ENCODE results near the gene GNLY. TPM values are rescaled to one million over a fixed set of nuclear protein-coding genes. Genes with fewer than 3 reads are reported as not detected.

The GNLY gene
- total RNA-seq, 1 experiment from 2014 or later = not detected

- POLR2A ChIA-PET (ENCODE audit: unreplicated experiment) = no interaction called here
Observed at GRCh38 chr2:85672456-85672855, 21.7 kb upstream of the GNLY start.

DNA sequence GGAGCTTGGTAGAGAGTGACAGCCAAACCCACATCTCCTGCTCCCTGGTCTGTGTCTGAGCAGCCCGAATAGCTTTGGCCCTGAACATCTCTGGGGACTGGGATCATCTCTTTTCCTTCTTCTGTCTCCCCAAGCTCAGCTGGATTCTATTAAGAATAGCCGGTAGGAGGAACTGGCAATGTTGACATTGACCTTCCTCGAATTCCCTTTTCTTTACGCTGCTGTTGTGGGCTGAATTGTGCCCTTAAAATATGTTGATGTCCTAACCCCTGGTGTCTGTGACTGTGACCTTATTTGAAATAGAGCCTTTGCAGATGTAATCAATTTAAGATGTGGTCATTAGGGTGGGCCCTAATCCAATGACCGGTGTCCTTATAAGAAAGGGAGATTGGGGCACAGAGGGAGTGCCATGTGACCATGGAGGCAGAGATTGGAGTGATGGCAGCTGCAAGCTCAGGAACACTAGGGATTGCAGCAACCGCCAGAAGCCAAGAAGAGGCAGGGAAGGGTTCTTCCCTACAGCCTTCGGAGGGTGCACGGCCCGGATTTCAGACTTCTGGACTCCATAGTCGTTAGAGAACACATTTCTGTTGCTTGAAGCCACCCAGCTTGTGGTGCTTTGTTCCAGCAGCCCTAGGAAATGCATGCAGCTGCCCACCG, 20.3 kb upstream of the GNLY start:
- BruUV-seq (replicated peaks) = no TSS peak
- no peak overlapping the region for H3K4me2 ChIP-seq (ENCODE audit: low read length)
- no peak overlapping the region for H3K9ac ChIP-seq (ENCODE audit: low read length)
- no peak overlapping the region for H3K27ac ChIP-seq (ENCODE audit: low read length)
- ATAC-seq (no peak), DNase-seq (no peak)
- no peaks in the 10 kb centered on the region for H3F3A ChIP-seq (ENCODE audit: low read length, unreplicated experiment)
- 0 out of 2 replicates have a peak, but pooled peaks cover 2% of the 10 kb centered on the region for H3K4me1 ChIP-seq (ENCODE audit: insufficient read depth, low read length)
- no peaks in the 10 kb centered on the region for H3K9me2 ChIP-seq (replicated peaks; ENCODE audit: low read length)
- H4K20me1 ChIP-seq (ENCODE audit: low read length) = no peaks in the 10 kb centered on the region
- ChIA-PET CTCF (no interaction called here), POLR2A (ENCODE audit: unreplicated experiment) (no interaction called here)
- H2AFZ ChIP-seq (ENCODE audit: low read length) = no peak overlapping the region
- no peak for TF ChIP-seq EZH2phosphoT487 (IDR thresholded peaks at IDR 0.05; ENCODE audit: borderline replicate concordance, low read length)
- intact Hi-C loops (cut with micrococcal nuclease) = no loop called here
- no peaks in the 10 kb centered on the region for H3K79me2 ChIP-seq (ENCODE audit: low read length)
- H3K4me3 ChIP-seq (ENCODE audit: low read length) = no peak overlapping the region
- no peaks in the 10 kb centered on the region for H3K36me3 ChIP-seq (ENCODE audit: low read depth, low read length)
- no peaks in the 10 kb centered on the region for H3K9me3 ChIP-seq (ENCODE audit: low read length)
- no peaks in the 10 kb centered on the region for H3K27me3 ChIP-seq (ENCODE audit: low read length)

More at GRCh38 chr2:85672456-85672855, 21.7 kb upstream of the GNLY start:
- no peaks in the 10 kb centered on the region for H4K20me1 ChIP-seq (ENCODE audit: low read length)
- no peaks in the 10 kb centered on the region for H3K27me3 ChIP-seq (ENCODE audit: low read length)
- ATAC-seq (no peak), DNase-seq (no peak)
- no peak for TF ChIP-seq EZH2 (IDR thresholded peaks at IDR 0.05; ENCODE audit: low read length, unreplicated experiment)
- TF ChIP-seq CTCF (conservative IDR thresholded peaks at IDR 0.05; ENCODE audit: low read depth, low read length) = no peak
- no peak for TF ChIP-seq EZH2phosphoT487 (IDR thresholded peaks at IDR 0.05; ENCODE audit: borderline replicate concordance, low read length)
- no TSS peak for BruUV-seq (replicated peaks)
- H3K9me3 ChIP-seq (ENCODE audit: low read length) = no peaks in the 10 kb centered on the region
- H3K79me2 ChIP-seq (ENCODE audit: low read length) = no peaks in the 10 kb centered on the region
- H2AFZ ChIP-seq (ENCODE audit: low read length) = no peak overlapping the region
- intact Hi-C loops (cut with micrococcal nuclease) = no loop called here
- H3K4me2 ChIP-seq (ENCODE audit: low read length) = no peak overlapping the region
- H3K36me3 ChIP-seq (ENCODE audit: low read depth, low read length) = no peaks in the 10 kb centered on the region
- H3K9me2 ChIP-seq (replicated peaks; ENCODE audit: low read length) = no peaks in the 10 kb centered on the region
- no peaks in the 10 kb centered on the region for H3F3A ChIP-seq (ENCODE audit: low read length, unreplicated experiment)
- no peak overlapping the region for H3K4me3 ChIP-seq (ENCODE audit: low read length)
- H3K9ac ChIP-seq (ENCODE audit: low read length) = no peak overlapping the region
- CTCF ChIA-PET = no interaction called here
- no peaks in the 10 kb centered on the region for H3K4me1 ChIP-seq (ENCODE audit: insufficient read depth, low read length)
- H3K27ac ChIP-seq (ENCODE audit: low read length) = no peak overlapping the region

DNA sequence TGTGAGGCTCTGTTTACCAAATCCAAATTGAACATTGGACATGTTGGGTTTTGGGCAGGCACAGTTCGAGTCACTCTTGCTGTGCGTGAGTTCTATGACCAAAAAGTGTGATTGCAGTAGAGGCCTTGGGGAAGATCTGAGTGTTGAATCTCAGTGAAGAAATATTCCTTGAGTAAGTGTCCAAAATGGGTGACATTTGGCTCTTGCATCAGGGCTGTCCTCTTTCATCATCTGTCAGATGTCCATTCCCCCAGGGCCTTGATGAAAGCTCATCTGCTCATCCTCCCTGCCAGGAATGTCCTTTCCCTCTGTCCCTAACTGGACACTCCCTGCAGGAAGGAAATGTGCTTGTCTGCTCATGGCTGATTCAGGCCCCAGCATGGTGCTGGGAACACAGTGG, 19.7 kb upstream of the GNLY start:
- no peak overlapping the region for H3K9ac ChIP-seq (ENCODE audit: low read length)
- no peak overlapping the region for H3K4me3 ChIP-seq (ENCODE audit: low read length)
- no peaks in the 10 kb centered on the region for H3K36me3 ChIP-seq (ENCODE audit: low read depth, low read length)
- ChIA-PET CTCF (no interaction called here), POLR2A (ENCODE audit: unreplicated experiment) (no interaction called here)
- no peaks in the 10 kb centered on the region for H3K9me3 ChIP-seq (ENCODE audit: low read length)
- H3F3A ChIP-seq (ENCODE audit: low read length, unreplicated experiment) = no peaks in the 10 kb centered on the region
- intact Hi-C loops (cut with micrococcal nuclease) = no loop called here
- H3K27me3 ChIP-seq (ENCODE audit: low read length) = no peaks in the 10 kb centered on the region
- no peak overlapping the region for H3K4me2 ChIP-seq (ENCODE audit: low read length)
- H3K9me2 ChIP-seq (replicated peaks; ENCODE audit: low read length) = no peaks in the 10 kb centered on the region
- no peaks in the 10 kb centered on the region for H4K20me1 ChIP-seq (ENCODE audit: low read length)
- H2AFZ ChIP-seq (ENCODE audit: low read length) = no peak overlapping the region
- H3K79me2 ChIP-seq (ENCODE audit: low read length) = no peaks in the 10 kb centered on the region
- no peak overlapping the region for H3K27ac ChIP-seq (ENCODE audit: low read length)
- no peak for ATAC-seq
- no peak for TF ChIP-seq CTCF (conservative IDR thresholded peaks at IDR 0.05; ENCODE audit: low read depth, low read length)
- no peak for TF ChIP-seq EZH2phosphoT487 (IDR thresholded peaks at IDR 0.05; ENCODE audit: borderline replicate concordance, low read length)
- no peak for TF ChIP-seq EZH2 (IDR thresholded peaks at IDR 0.05; ENCODE audit: low read length, unreplicated experiment)
- DNase-seq = no peak
- BruUV-seq (replicated peaks) = no TSS peak
- 0 out of 2 replicates have a peak, but pooled peaks cover 4% of the 10 kb centered on the region for H3K4me1 ChIP-seq (ENCODE audit: insufficient read depth, low read length)

Data from PC-3 (cell line).